IPS-NIHi7 (cell line): ENCODE data around the gene IFITM5.
"Not testable (repeated sequence)": the region's sequence is repeated elsewhere in the genome, so short reads cannot be mapped to it uniquely, and the experiment has no call there.

Experiments used
- DNase-seq: peaks from one replicate; pipeline ENCODE4 v3.0.0; 2012; ENCODE audit warnings: mixed read lengths; ENCODE audit errors: extremely low spot score

Gene IFITM5

DNA sequence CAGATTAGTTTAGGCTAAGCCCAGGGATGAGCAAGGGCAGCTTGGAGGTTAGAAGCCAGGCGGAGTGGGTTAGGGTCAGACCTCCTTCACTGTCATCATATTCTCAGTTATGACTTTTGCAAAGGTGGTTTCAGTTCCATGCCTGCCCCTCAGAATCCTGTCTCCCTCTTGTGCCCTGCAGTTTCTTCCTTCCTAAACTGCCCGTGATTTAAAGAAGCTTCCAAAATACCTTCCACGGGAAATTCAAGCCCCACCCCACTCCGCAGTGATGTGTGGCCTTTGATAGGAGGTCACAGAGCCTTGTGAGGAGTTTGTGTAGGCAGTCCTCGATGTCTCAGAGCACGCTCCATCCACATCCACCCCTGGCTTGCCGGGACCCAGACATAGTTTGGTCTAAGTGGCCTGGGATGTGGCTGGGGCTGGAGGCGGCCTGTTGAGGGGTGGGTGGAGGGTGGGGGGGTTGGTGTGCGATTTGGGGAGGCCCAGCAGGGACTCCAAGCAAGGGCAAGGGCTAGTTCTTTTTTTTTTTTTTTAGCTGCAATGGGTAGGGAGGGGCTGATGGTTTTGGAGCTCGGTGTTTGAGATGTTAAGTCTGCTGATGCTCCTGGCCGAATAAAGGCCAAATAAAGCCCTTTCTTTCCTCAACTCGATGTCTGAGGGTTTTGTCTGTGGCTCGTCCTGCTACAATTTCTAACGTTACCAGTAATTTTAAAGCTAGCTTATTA lies 12.9 kb upstream of the IFITM5 start:
- DNase-seq: no peak

DNA sequence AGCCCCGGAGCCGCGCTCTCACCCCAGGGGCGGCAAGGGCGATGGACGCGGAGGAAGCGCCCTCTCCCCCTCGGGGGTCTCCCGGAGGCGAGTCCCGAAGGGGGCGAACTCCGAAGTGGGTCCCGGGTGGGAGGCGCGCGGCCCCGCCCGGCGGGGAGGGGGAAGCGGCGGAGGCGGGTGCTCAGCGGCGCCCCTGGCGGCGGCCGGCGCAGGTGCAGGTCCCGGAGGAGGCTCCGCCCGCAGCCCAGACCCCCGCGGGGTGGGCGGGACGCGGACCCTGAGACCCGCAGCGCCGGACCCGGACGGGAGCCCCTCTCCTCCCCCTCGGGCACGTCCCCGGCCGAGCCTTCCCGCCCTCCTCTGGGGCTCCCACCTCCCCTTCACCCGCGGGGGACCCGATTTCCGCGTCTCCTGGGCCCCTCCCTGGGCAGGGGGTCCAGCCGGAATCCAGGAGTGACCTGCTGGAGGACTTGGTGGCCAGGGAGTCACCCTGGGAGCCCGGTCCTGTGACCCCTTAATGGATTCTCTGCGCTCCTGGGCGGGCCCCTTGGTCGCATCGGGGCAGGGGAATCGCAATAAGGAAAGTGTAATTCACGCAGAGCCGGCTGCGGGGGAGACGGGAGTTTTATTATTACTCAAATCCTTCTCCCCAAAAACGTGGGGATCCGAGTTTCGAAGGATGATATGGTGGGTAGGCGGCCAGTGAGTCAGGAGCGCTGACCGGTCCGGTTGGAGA lies 11.9 kb upstream of the IFITM5 start:
- DNase-seq: not testable (repeated sequence)

DNA sequence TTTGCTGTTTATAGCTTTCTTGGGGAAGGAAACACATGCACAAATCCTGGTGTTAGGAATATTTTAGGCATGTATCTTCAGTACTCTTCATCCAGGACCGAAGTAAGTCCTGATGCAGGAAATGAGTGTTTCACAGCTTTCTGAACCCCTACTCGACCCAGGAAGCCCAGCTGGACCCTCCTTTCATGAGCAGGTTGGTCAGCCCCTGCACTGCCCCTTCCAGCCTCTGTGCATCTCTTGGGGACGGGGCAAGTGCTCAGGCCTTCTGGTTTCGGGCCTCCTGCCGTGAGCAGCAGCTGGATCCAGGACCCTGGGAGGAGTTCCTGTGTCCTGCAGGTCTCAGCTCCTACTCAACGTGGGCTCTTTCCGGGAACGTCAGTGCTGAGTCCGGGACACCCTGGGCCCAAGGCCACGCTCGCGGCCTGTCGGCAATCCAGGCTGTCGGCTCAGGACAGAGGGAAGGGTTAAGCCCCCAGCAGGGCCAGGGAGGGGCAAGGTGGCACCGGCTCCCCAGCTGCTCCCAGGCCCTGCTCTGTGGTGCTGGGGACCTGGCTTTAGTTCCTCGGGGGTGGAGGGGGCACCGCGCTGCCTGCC lies 10.8 kb upstream of the IFITM5 start:
- not testable (repeated sequence) for DNase-seq

DNA sequence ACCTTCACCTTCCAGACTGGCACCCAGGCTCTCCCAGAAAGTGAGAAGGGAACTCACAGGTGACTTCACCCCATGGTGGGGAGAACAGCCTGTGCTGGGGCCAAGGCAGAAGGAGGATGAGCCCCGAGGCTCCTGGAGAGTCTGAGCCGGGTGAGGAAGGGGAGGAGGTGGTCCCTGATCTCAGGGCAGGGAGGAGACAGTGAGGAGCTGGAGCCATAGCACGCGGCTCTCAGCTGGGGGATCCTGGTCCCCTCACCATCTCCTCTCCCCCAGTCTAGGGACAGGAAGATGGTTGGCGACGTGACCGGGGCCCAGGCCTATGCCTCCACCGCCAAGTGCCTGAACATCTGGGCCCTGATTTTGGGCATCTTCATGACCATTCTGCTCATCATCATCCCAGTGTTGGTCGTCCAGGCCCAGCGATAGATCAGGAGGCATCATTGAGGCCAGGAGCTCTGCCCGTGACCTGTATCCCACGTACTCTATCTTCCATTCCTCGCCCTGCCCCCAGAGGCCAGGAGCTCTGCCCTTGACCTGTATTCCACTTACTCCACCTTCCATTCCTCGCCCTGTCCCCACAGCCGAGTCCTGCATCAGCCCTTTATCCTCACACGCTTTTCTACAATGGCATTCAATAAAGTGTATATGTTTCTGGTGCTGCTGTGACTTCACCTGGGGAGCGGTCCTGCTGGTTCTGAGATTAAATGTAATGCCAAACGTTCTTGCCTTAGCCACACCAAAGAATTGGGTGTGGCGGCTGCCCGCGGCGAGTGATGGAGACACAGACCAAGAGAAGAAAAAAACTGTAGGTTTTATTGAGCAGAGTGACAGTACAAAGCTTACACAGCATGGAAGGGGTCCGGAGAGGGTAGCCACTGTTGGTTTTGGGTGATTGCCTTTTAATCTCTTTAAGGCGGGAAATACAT lies 9.7 kb upstream of the IFITM5 start:
- not testable (repeated sequence) for DNase-seq

DNA sequence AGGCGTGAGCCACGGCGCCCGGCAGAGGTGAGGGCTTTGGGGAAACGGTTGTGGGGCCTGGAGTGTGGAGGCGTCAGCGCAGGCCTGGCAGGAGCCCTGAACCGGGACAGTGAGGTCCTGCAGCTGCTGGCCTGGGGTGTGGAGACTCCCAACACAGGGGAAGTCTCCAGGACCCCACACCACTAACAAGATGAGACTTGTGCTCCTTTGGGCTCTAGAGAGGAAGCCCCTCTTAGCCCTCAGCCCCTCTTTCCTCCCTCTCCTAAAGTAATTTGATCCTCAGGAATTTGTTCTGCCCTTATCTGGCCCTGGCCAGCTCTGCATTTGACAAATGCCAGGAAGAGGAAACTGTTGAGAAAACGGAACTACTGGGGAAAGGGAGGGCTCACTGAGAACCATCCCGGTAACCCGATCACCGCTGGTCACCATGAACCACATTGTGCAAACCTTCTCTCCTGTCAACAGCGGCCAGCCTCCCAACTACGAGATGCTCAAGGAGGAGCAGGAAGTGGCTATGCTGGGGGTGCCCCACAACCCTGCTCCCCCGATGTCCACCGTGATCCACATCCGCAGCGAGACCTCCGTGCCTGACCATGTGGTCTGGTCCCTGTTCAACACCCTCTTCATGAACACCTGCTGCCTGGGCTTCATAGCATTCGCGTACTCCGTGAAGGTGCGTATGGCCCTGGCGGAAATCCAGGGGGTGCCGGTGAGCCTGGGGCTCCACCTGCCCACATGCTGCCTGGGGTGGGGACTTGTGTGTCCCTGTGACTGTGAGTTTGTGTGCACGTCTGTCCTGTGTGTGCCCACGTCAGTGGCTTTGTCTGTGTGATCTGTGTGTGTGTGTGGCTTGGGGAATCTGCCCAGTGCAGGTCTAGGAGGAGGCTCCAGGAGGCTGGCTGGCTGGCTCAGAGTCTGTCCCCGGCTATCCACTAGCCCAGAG lies 8.7 kb upstream of the IFITM5 start, which contains the start of gene IFITM2:
Gene IFITM2, plus strand, starts transcription at position 51 of the 943 bp plus-strand sequence. Its CDS starts 377 bp downstream, at position 428.
- DNase-seq: not testable (repeated sequence)

DNA sequence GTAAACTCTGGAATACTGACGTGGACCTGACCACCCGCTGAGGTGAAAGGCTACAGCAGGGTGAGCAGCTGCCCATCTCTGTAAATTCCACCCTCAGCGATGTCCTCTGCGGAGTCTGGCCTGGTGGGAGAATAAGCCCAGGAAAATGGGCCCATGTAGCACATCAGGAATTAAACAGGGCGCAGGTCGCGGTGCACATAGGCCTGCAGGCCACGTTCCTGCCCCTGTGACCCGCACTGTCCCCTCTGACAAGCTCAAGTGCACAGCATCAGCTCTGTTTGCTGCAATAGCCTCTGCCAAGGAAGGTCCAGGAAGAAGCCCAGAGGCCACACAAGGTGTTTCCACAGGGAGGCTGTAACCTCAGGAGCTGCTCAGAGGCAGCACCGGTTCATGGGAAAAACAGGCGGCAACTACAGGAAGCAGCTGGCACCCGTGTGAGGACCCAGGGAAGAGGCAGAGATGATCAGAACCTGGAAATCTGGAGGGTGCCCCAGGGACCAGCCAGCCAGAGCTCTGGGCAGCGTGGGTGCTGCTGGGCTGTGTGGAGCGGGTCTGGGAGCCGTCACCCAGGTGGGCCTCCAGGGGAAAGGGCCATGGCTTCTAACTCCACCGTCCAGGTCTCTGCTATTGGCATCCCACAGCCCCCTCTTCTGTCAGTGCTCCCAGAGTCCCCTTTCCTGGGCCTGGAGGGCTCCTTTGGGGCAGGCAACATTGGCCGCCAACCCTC lies 7.5 kb upstream of the IFITM5 start:
- DNase-seq: no peak

DNA sequence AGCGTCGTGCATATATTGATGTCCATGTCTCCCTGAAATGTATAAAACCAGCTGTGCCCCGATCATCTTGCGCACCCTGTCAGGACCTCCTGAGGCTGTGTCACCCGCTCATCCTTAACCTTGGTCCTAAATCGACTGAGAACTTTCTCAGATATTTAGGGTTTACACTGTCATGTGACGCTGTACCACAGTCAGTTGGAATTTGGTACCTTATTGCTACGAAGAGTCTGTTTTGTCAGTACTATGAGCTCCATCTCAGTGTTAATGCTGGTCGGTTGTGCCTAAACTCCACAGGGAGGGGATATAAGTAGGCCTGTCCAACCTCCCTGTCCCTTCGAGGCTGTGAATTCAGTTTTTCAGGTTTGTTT lies 6.5 kb upstream of the IFITM5 start:
- no peak for DNase-seq

DNA sequence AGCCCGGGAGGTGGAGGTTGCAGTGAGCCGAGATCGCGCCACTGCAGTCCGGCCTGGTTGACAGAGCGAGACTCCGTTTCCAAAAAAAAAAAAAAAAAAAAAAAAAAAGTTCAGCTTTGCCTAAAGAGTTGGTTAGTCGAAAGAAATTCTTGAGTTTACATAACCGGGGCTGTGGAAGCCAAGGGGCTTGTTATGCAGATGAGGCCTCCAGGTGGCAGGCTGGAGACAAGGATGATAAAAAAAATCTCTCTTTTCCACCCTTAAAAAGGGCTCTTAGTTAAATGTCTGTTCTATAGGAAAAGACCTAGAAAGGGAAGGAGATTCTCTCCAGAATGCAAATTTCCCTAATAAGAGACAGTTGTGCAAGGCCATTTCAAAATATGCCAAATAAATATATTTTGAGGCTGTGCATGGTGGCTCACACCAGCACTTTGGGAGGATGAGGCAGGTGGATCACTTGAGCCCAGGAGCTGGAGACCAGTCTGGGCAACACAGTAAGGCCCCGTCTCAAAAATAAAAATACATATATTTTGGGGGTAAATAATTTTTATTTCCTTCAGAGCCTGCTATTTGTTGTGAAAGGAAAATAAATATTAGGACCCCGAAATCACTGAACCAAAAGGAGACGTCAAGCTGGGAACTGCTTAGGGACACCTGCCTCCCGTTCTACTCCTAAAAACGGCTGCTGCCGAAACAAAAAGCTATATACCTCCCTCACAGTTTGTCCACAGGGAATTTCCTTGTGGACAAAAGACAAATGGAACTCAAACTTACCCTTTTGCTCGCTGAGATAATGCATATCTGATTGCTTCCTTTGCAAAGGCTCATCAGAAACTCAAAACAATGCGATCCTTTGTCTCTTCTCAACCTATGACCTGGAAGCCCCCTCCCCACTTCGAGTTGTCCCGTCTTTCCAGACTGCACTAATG lies 5.9 kb upstream of the IFITM5 start:
- DNase-seq: peak; percentile 79

DNA sequence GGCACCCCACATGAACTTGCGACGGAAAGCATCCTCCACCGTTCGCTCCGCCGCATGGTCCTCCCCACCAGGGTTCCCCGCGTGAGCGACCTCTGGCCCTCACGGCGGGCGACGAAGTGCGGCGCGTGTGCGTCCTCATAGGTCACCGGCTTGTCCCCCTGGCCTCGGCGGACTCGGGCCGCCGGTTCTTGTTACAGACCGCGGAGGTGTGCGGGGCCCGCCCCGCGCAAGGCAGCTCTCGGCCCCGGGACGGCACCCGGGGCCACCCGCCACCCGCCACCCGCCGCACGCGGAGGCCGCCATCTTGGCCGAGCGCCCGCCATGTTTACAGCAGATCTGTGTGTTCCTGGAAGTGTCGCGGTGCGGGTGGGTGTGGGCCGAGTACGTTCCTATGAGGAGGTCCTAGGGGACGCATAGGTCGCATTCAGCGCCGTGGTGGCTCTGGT lies 4.8 kb upstream of the IFITM5 start:
- DNase-seq: no peak

DNA sequence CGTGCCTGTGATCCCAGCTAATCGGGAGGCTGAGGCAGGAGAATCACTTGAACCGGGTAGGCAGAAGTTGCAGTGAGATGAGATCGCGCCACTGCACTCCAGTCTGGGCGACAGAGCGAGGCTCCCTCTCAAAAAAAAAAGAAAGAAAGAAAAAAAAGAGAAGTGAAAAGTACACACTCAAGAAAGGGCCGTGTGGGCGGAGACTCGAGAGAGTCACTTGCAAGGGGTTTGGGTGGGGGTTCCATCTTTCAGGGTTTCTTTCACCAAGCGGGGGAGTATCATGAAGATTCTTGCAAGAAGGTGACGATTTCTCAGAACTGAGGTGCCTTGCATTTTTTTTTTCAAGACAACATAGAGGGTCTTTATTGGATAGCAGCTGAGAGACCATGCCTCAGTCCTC lies 4.0 kb upstream of the IFITM5 start:
- DNase-seq: no peak

DNA sequence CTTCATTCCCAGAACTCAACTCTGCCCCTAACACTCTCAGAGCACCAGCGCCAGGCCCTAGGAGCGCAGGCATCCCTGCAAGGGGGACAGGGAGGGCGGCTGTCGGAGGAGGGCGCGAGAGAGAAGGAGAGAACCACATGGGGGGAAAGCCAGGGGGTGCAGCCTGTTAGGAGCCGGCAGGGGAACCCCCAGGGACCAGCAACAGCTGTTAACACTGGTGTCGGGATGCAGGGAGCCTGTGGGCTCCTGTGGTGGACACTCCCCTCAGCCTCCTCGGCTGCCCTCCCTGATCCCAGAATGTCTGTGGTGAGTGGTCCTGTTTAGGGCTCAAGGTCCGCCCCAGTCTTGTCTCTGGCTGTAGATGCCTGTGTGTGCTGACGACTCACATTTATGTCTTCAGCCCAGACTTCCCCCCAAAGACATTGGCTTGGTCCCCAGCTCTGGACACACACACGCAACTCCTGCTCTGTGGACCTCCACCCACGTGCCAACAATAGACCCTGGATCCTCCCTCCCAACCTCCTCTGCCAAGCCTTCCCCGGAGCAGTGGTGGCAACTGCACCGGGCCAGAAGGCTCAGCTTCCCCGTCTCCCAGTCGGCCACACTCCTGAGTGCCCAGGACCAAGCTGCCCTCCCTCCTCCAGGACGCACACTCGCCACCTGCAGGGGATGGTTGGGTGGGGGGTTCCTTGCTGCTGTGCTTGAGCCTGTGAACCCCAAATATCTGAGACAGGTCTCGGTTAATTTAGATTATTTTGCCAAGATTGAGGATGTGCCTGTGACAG lies 817 bp upstream of the IFITM5 start:
- DNase-seq: no peak

DNA sequence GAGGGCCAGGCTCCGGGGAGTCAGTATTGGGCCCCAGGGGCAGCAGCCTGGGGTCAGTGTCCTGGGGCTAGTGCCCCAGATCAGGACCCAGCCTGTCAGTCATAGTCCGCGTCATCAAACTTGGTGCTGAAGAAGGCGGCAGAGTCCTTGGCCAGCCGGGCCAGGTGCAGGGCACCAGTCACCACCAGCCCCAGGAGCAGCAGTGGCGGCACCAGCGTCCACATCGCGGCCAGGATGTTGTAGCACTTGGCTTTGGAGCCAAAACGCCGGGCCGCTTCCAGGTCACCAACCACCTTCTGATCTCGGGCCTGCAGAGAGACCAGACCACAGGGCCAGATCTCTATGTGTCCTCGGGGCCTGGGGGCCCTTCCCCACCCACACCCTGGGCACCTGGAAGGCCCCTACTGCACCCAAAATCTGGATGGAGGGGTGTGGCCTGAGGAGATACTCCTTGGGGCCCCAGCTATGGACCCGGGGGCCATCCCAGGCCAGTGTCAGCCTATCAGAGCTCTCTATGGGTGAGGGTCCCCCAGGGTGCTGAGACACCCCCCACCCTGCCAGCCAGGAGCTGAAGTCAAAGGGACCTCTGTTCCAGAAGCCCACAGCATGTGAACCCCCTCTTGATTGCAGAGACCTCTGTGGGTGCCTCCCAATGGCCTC lies 790 bp downstream of the IFITM5 start:
- DNase-seq: no peak

DNA sequence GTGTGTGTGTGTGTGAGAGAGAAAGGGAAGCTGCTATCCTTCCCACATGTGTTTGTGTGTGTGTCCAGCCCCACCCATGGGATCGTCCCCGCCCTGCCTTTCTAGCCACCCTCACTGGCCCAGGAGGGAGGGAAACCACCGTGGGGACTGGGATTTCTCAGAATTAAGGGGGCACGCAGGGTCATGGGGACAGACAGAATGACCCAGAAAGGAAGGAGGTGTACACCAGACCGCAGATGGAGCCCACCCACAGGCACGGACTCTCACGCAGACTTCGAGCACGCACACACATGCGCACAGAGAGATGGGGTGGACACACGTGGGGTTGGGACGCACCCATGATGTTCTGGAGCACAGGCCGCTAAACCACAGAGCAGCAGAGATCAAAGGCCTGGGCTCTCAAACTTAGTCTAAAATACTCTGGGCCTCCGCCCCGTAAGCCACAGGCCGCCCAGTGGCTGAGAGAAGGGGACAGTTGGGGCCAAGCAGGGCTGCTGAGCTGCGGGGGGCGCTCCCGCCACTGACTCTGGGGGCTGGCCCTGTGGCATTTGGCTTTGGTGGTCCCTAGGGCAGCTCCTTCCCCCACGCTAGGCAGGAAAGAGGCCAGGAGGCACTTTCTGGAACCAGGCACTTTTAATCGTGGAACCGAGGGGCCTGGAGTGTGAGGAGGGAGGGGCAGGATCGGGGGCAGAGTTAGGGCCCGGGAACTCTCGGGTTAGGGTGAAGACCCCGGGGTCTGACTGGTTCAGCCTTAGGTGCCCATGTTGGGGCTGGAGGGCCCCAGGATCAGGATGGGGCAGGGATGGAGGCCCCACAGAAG lies 1.5 kb downstream of the IFITM5 start:
- DNase-seq: no peak

DNA sequence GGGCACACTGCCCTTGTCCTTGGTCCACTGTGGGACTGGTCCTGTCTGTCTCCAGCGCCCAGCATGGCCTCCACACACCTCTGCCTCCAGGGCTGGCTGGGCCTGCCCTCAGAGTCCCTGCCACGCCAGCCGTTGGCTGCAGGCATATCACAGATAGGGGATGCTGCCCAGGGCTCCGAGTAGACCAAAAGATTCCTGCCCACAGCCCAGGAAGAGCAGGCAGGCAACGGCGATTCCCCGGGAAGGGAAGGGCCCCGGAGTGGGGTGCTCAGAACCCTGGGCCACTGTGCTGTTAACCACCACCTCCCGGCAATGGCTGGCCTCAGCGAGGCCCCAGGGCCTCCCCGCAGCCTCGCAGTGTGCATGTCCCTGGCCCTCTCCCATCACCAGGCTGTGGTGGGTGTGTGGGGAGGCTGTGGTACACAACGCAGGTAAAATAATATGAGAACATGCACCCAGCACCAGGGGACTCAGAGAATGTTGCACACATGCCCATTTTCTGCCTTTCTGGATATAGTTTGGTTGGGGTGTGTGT lies 2.2 kb downstream of the IFITM5 start:
- DNase-seq: no peak

DNA sequence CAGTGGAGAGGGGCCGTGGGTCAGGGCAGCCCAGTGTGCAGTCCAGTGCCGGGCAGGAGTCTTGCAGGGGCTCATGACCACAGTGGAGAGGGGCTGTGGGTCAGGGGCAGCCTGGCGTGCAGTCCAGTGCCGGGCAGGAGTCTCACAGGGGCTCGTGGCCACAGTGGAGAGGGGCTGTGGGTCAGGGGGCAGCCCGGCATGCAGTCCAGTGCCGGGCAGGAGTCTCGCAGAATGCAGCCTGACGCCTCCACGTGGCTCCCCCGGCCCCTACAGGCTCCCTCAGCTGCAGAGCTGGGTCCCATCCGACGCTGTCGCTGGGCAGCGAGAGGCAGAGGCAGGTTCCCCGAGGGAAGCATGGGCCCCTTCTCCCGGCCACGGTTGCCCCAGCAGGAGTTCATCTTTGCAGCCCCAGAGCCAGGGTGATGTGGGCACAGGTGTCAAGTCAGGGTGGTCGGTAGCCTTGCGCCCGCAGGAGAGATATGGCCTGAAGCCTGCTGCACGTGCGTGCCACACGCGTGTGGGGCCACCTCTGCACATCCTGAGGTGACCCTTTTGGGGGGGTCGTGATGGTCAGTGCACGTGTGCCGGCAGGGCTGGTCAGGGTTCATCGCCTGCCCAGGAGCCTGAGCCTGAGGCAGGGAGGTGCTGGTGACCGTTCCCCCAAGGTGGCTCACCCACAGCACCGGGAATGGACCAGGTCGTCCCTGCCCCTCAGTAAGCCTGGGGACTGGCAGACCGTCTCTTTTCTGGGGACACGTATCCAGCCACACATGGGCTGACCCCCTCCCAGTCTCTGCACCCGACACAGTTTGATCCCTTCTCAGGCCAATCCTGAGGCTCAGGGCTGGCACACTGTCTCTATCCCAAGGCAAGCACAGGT lies 2.9 kb downstream of the IFITM5 start:
- no peak for DNase-seq
